Activated T-helper 9 cell treated with anti-CD3 and anti-CD28 coated beads, Interleukin-2, amount 50 U/mL, for 16 hours (primary cell): Measurements from ENCODE around the gene FITM1.

Source experiments
- DNase-seq: peaks from one replicate; pipeline ENCODE4 v3.0.0-alpha.2; 2020; ENCODE audit warnings: low read depth

The FITM1 gene, protein sequence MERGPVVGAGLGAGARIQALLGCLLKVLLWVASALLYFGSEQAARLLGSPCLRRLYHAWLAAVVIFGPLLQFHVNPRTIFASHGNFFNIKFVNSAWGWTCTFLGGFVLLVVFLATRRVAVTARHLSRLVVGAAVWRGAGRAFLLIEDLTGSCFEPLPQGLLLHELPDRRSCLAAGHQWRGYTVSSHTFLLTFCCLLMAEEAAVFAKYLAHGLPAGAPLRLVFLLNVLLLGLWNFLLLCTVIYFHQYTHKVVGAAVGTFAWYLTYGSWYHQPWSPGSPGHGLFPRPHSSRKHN

GRCh38 chr14:24130380-24130716, at the start of gene FITM1:
Gene FITM1, plus strand, starts transcription at chr14:24130659. Its CDS starts 905 bp downstream, at chr14:24131564.
- no peak for DNase-seq

DNA sequence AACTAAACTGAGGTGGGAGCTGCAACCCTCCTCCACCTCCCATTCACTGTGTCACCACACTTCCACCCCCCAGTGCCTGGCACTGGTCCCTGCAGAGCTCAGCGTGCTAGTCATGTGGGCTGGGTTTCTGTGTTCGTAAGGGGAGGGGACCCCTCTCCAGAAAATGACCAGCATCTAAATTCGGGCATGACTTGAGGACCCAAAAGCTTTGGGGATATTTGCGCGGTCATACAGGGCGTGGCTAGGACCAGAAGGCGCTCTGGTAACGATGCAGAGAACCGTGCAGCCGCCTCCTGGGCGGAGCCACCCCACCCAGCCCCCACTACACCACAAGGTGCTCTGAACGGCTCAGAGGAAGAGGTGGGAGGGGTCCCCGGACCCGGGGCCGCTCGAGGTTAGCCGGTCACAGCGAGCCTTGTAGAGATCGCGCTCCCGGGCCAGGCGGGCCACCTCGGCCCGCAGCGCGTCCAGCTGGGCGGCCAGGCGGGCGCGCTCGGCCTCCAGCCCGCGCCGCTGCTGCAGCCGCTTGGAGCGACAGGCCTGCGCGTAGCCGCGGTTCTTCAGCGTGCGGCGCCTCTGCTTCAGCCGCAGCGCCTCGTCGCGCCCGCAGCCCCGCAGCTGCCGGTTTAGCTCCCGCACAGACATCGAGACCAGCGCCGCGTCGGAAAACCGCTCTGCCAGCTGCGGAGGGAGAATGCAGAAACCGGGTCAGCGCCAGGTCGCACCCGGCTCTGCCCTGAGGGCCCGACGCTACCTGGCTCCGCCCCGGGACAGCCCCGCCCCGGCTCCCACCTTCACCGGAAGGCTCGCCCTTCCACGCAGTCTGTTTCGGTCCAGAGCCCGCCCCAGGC, 49.3 kb upstream of the FITM1 start:
- DNase-seq, result peak; percentile 58

GRCh38 chr14:24081739-24082211, 48.7 kb upstream of the FITM1 start:
- no peak for DNase-seq

GRCh38 chr14:24082411-24083080, 47.9 kb upstream of the FITM1 start:
- DNase-seq, result no peak

DNA sequence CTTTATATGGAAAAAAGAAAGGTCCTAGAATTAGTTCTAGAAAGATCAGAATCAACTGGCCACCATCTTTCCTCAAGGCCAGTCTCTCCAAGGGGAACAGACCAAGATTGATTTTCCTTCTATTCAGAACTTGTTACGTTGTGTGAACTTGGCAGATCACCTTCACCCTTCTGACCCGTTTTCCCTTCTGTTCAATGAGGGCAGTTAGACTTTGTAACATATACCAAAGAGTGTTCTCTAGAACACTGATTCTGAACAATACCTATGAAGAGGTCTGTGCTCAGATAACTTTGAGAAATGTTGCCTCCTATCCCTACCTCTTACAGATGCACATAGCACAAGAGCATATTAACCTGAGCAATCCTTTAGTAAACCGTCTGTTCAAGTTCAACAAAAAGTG, 47.0 kb upstream of the FITM1 start:
- DNase-seq, result no peak

GRCh38 chr14:24084440-24084839, 46.0 kb upstream of the FITM1 start:
- no peak for DNase-seq

DNA sequence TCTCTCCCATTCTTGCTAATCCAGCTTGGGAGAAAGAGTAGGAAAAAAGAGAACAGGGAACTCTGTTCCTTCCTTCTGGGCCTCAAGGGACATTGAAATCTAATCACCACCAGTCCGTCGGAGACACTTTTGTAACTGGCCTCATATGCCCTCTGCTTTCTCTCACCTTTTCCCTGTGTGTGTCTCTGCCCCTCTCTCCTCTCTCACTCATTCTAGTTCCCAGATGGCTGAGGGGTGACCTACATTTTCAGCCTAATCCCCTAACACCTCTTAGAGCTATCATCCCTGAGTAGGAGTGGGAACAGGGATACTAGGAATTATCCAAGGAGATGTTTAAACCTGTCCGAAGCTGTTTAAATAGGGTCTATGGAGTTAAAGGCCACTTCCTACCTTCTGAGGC, 45.2 kb upstream of the FITM1 start:
- DNase-seq, result no peak

DNA sequence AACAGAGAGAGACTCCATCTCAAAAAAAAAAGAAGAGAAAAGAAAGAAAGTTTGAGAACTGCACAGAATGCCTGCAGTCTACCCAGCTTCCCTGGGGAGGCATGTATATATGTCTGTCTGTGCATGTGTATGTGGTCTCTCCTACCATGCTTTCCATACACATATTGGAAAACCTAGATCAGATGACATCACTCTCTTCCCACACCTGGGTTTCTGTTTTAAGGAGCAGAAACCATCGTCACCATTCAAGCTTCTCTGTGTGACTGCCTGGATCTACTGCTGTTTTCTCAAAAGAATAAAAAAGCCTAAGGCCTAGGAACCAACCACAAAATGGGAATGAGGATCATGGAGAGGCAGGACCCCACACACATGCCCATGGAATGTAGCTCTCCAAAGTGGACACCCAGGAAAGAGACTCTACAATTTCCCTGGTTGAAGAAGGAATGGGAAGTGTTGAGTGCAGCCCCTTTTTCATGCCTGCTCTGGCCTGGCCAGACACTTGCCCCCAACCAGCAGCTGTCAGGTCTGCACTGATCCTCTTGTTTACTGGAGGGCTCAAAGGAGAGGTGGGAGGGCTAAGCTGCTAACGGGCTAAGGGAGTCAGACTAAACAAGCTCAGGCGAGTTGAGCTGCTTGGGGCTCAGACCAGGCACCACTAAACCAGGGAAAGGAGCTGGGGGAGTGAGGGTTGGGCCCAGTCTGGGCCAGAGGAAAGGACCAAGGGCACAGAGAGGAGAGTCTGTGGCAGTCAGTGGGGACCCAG, 44.1 kb upstream of the FITM1 start:
- no peak for DNase-seq

DNA sequence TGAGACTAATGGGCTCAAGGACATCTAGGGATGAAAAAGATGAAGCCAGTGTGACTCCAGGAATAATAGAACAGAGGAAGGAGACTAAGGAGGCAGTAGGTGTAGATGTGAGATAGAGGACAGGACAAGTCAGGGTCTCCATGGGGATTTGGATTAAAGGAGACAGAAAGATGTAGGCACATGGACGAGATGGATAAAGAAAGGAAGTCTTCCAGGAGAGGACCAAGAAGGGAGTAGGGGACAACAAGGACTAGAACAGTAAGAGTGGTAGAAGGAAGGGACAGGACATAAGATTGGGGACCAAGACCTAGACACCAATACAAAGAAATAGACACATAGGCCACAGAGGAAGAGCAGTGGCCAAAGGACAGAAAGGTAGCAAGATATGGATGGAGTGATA, 43.5 kb upstream of the FITM1 start:
- DNase-seq, result no peak

DNA sequence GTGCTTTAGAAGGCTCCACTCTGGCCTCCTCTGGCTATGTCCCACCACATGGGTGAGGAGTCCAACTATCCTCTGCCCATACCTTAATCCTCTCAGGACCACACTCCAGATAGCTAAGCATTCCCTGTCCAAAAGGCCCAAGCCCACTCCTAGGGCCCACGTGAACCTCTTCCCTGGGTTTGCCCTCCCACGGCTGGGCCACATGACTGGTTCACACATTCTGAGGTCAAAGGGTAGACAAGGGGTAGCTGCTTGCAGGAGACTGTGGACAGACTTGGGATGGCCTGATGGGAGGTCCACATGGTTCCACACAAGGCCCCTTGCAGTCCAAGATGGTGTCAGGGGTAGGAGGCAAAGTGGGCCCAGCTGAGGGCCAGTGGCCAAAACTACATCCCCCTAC, 42.4 kb upstream of the FITM1 start:
- DNase-seq, result no peak

GRCh38 chr14:24089890-24090289, 40.6 kb upstream of the FITM1 start:
- DNase-seq, result no peak

DNA sequence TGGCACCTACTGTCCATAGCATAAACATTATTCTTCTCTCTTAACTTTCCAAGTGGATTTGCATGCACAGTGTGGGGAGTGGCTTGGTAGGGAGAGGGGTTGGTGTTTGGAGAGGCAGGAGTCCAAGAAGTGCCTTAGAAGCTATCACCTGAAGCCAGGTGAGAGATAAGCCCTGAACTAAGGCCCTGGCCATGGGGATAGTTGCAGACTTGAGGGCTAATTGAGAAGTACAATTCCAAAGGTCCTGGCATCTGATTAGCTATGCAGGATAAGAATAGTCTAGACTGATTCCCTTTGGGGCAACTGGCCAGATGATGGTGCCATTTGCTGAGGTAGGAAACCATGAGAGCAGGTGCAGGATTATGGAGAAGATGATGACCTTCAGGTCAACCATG, 38.4 kb upstream of the FITM1 start:
- no peak for DNase-seq

- DNase-seq, result no peak
Measured at GRCh38 chr14:24092505-24093206, 37.8 kb upstream of the FITM1 start.

- DNase-seq, result no peak
Measured at GRCh38 chr14:24093207-24093900, 37.1 kb upstream of the FITM1 start.

DNA sequence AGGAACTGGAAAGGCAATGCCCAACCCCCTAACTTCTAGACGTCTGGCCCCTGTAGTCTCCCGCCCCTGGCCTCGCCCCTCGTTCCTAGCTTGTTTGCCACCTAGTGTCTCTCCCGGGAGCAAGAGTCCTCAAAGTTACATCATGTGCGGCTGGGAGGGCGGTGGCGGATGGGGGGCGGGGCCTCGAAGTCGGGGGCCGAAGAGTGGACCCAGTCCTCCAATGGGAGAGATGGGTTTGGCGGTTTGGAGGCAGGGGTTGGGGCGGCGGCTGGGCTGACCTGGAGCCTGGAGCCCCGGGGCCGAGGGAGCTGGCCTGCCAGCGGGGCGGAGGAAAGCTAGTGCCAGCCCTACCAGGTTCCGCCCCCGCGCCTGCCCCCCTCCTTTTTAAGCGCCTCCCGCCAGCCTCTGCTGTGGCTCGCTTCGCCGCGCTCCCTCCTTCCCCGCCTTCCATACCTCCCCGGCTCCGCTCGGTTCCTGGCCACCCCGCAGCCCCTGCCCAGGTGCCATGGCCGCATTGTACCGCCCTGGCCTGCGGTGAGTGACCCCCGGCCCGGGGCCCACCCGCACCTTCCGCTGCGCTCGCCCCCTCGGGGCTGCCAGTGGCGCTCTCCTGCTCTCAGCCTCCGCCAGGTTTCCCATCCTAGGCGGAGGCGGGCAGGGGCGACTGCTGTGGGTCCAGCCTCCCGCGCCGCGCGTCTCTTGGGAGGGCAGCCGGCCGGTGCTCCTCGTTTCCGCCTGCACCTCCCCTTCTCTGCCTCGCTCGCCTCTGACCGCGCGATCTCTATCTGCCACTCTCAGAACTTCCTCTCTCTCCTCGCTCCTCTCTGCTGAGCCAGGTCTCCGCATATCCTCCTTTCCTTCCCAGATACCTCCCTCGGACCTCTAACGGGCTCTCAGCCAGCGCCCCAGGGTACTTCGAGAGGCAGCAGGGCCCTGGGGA, 36.3 kb upstream of the FITM1 start, which contains the start of gene PCK2:
Gene PCK2, plus strand, starts transcription at position 411 of the 940 bp plus-strand sequence. Its CDS starts 95 bp downstream, at position 506.
- DNase-seq, result peak; percentile 89

GRCh38 chr14:24094841-24095270, 35.6 kb upstream of the FITM1 start:
- DNase-seq, result no peak

- DNase-seq, result peak; percentile 48
Measured at GRCh38 chr14:24095271-24096068, 35.0 kb upstream of the FITM1 start.

DNA sequence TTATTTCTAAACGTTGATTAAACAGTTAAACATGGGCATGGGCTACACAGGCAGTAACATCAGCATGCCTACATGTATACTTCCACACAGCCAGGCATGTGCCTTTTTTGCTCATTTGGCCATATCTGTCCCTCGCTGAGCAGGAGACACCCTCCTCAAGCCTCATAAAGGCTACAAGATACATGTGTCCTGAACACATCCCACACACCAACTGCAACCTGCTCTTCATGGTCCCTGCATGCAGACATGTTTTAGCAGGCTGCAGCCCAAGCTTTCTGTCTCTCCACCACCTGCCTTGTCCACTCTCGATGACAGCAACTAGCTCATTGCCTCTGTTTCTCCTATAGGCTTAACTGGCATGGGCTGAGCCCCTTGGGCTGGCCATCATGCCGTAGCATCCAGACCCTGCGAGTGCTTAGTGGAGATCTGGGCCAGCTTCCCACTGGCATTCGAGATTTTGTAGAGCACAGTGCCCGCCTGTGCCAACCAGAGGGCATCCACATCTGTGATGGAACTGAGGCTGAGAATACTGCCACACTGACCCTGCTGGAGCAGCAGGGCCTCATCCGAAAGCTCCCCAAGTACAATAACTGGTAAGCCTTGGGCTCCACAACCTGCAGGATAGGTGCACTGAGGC, 33.8 kb upstream of the FITM1 start:
- DNase-seq, result no peak
